NK-92 (cell line): ENCODE results near the gene CST5.
"Not testable (repeated sequence)": the region's sequence is repeated elsewhere in the genome, so short reads cannot be mapped to it uniquely, and the experiment has no call there.

Source experiments
- DNase-seq: peaks from one replicate; lab custom pipeline; 2025; ENCODE audit not compliant: unreplicated experiment; lab: John Stamatoyannopoulos, UW

The CST5 gene

GRCh38 chr20:23890867-23891266 lies 11.3 kb upstream of the CST5 start:
- not testable (repeated sequence) for DNase-seq

GRCh38 chr20:23889775-23890187 lies 10.2 kb upstream of the CST5 start:
- DNase-seq = no peak

- no peak for DNase-seq
Measured at GRCh38 chr20:23887856-23888255, 8.3 kb upstream of the CST5 start.

- DNase-seq = no peak
Measured at GRCh38 chr20:23884771-23885162, 5.2 kb upstream of the CST5 start.

- no peak for DNase-seq
Measured at GRCh38 chr20:23884136-23884770, 4.7 kb upstream of the CST5 start.

- no peak for DNase-seq
Measured at GRCh38 chr20:23881371-23881770, 1.8 kb upstream of the CST5 start.

GRCh38 chr20:23880417-23880816 lies 869 bp upstream of the CST5 start:
- DNase-seq = no peak

GRCh38 chr20:23879811-23880374 lies 345 bp upstream of the CST5 start:
- no peak for DNase-seq

- DNase-seq = no peak
Measured at GRCh38 chr20:23878787-23879186, 761 bp downstream of the CST5 start.

- DNase-seq = not testable (repeated sequence)
Measured at GRCh38 chr20:23878016-23878542, 1.5 kb downstream of the CST5 start.

- DNase-seq = no peak
Measured at GRCh38 chr20:23877524-23877923, 2.0 kb downstream of the CST5 start.

- DNase-seq = no peak
Measured at GRCh38 chr20:23875606-23876237, 3.8 kb downstream of the CST5 start.

- no peak for DNase-seq
Measured at GRCh38 chr20:23874747-23875146, 4.8 kb downstream of the CST5 start.

GRCh38 chr20:23873370-23874015 lies 6.1 kb downstream of the CST5 start:
- DNase-seq = no peak

GRCh38 chr20:23872065-23872464 lies 7.5 kb downstream of the CST5 start:
- DNase-seq = no peak

GRCh38 chr20:23870461-23870860 lies 9.1 kb downstream of the CST5 start:
- no peak for DNase-seq

GRCh38 chr20:23869520-23869919 lies 10.0 kb downstream of the CST5 start:
- no peak for DNase-seq

GRCh38 chr20:23868321-23868720 lies 11.2 kb downstream of the CST5 start:
- no peak for DNase-seq

GRCh38 chr20:23867152-23867776 lies 12.3 kb downstream of the CST5 start:
- no peak for DNase-seq

GRCh38 chr20:23860771-23861170 lies 18.8 kb downstream of the CST5 start:
- DNase-seq = not testable (repeated sequence)

- no peak for DNase-seq
Measured at GRCh38 chr20:23857962-23858595, 21.5 kb downstream of the CST5 start.
